NCI-H2171 (cell line): Measurements from ENCODE around the gene PYGO1.
"Not testable (repeated sequence)": the region's sequence is repeated elsewhere in the genome, so short reads cannot be mapped to it uniquely, and the experiment has no call there.

Source experiments
- DNase-seq: peaks from one replicate; lab custom pipeline; 2025; lab: John Stamatoyannopoulos, UW

PYGO1 gene

GRCh38 chr15:55564347-55565145 is 23.6 kb downstream of the PYGO1 start:
- no peak for DNase-seq

DNA sequence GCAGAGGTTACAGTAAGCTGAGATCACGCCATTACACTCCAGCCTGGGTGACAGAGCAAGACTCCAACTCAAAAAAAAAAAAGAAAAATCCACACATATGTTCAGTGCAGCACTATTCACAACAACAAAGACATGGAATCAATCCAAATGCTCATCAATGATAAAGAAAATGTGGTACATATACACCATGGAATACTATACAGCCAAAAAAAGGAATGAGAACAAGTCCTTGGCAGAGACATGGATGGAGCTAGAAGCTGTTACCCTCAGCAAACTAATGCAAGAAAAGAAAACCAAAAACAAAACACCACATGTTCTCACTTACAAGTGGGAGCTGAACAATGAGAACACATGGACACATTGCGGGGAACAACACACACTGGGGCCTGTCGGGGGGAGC is 25.5 kb downstream of the PYGO1 start:
- no peak for DNase-seq

GRCh38 chr15:55555089-55555488 is 33.1 kb downstream of the PYGO1 start:
- DNase-seq, result no peak

- DNase-seq, result peak; percentile 82
Observed at GRCh38 chr15:55552926-55553325, 35.2 kb downstream of the PYGO1 start.

- DNase-seq, result no peak
Observed at GRCh38 chr15:55552451-55552850, 35.7 kb downstream of the PYGO1 start.

DNA sequence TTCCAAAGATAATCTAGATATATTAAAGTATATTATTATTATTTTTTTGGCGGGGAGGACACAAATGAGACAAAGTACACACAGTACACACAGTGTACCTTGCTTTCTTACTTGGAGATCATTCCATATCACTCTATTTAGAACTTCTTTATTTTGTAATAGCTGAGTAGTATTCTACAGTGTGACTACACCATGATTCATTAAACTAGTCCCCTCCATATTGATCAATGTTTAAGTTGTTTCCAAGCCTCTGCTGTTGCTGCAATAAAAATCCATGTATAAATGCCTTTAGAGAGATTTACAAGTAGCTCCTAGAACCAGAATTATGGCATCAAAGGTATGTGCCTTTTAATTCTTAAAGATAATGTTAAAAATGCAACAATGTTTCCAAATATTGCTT is 38.8 kb downstream of the PYGO1 start:
- DNase-seq, result no peak

DNA sequence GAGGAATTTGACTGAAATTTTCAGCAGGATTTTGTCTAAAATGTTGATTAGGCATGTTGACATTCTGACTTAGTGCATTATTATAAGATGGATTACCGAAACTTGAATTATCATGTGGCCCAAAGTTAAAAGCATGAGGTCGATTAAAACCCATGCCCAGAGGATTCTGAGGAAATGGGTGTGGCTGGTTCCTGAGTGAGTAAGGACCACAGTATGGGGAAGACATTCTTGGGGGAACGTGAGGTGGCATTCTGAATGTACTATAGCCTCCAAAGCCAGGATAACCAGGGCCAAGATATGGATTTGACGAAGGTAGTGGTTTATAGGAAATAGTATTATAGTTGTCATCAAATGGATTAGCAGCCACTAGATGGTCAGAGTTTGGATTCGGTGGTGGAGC is 41.4 kb downstream of the PYGO1 start:
- no peak for DNase-seq

- DNase-seq, result no peak
Observed at GRCh38 chr15:55535436-55535835, 52.7 kb downstream of the PYGO1 start.

DNA sequence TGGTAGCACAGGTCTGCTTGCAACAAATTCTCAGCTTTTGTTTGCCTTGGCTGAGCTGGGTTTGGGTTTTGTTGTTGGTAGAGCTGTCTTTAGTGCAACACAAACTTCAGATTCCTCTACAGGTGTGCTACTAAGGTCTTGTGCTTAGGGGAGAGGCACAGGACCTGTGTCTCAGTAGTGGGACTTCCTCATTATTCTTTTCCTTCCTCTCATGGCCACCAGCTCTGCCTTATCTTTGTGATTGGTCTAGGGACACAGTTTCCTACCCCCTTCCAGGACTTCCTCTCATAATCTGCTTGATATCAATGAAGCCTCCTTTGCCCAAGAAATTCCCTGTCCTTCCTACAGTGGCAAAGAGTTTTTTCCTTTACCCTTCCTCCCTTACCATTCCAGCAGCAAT is 55.2 kb downstream of the PYGO1 start:
- no peak for DNase-seq

- no peak for DNase-seq
Observed at GRCh38 chr15:55530861-55531313, 57.3 kb downstream of the PYGO1 start.

GRCh38 chr15:55528812-55529211 is 59.3 kb downstream of the PYGO1 start:
- DNase-seq, result no peak

DNA sequence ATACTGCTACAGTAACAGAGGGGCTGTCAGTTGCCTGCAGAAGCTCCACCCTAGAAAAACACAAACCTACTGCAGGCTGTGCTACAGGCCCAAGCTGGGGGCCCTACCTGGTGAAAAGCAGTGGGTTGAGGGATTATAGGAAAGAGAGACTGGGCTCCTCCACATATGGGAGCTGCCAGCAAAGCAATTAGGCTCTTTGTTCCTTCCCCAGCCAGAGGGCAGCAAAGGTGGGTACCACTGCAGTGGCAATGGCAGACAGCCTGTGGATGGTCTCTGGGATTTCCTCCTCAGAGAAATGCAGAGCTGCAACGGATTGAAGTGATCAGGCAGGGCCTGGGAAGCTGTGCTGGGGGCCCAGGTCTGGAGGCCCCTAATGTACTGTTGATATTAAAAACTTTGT is 61.0 kb downstream of the PYGO1 start:
- DNase-seq, result no peak

DNA sequence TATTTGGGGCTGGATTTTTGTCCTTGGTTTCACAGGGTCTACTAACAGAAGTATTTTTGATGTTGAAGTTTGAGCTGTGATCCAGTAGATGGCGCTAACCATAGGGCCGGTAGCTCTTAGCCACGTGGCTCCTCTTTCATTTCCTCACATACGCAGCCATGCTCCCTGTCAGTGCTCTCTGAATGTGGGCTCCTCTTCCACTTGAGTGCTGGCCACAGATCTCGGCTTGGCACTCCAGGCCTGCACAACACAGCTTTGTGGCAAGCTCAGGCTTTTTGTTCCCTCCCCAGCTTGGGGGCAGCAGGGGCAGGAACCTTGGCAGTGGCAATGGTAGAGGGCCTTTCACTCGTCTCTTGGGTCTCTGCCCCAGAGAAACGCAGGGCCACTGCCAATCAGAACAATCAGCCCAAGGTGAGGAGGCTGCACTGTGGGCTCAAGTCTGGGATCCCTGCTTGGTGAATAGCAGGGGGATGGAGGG is 61.5 kb downstream of the PYGO1 start:
- no peak for DNase-seq

- DNase-seq, result no peak
Observed at GRCh38 chr15:55522742-55523450, 65.2 kb downstream of the PYGO1 start.

DNA sequence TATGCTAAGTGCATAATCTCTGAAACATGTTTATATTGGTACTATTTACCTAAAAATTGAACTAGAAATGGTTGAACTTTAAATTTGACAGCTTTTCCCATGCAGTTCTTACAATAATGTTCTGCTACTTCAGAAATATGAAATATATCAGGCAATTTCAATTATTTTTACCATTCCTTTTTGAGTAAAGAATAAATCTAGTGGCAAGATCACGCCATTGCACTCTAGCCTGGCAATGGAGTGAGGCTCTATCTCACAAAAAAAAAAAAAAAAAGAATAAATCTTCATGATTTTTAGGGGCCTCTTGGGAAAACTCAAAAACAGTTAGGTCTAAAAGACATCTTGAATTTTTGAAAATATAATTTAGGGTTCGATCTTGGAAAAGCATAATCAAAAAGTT is 69.5 kb downstream of the PYGO1 start:
- no peak for DNase-seq

- DNase-seq, result no peak
Observed at GRCh38 chr15:55518009-55518408, 70.1 kb downstream of the PYGO1 start.

GRCh38 chr15:55515991-55516776 is 72.0 kb downstream of the PYGO1 start:
- no peak for DNase-seq

DNA sequence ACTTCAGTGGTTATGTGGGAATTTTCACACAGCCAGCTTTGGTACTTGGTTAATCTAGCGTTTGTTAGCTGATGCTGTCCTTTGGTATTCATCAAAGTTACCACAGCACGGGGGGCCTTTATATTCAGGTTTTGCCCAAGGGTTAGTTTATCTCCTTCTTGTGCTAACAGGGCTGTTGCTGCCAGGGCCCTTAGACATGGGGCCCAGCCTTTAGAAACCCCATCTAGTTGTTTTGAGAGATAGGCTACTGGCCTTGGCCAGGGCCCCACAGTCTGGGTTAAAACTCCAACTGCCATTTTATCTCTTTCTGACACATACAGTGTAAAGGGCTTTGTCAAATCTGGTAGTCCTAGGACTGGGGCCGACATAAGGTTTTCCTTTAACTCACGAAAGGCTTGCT is 72.7 kb downstream of the PYGO1 start:
- no peak for DNase-seq

GRCh38 chr15:55514414-55514850 is 73.7 kb downstream of the PYGO1 start:
- DNase-seq, result no peak

DNA sequence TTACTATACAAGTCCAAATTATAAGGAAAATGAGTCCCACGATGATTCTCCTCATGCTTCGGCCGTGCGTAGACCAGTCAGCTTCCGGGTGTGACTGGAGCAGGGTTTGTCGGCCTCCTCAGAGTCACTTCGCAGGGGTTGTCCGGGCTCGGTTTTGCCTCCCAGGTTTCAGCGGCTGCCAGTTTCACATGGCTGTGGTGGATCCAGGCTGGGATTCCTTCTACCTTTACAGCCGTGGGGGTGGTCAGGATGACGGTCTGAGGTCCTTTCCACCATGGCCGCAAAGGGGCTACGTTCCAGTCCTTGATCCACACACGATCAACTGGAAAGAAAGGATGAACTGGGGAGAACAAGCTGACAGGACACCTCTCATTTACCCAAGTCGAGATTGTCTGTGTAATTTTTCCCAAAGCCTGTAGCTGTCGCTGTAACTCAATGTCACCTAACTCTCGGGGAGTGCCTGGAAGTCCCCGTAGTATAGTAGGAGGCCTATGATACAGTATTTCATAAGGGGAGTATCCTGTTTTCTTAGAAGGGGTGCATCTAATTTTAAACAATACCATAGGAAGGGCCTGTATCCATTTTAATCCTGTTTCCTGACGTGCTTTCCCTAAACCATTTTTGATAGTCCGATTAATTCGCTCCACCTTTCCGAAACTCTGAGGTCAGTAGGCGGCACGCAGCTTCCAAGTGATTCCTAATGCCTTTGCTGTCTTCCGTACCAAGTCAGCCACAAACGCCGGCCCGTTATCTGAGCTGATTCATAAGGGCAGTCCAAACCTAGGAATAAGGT is 74.3 kb downstream of the PYGO1 start:
- DNase-seq, result not testable (repeated sequence)

- DNase-seq, result no peak
Observed at GRCh38 chr15:55513152-55513551, 75.0 kb downstream of the PYGO1 start.

DNA sequence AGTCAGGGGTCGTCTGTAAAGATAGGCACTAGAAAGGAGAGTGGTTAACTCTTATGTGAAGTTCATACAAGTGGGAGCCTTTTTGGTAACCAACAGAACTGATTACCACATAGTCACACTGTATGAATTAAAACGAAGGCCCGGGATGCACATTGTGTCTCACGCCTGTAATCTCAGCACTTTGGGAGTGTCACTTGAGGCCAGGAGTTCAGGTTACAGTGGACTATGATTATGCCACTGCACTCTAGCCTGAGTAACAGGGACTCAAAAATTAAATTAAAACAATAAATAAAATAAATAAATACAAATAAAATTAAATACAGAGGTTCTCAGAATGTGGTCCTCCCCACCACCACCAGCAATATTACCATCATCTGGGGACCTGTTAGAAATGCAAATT is 80.6 kb downstream of the PYGO1 start:
- no peak for DNase-seq
